Hepatic stellate cell (primary cell): Measurements from ENCODE around the gene LINC01488.

Source experiments
- DNase-seq: peaks from one replicate; pipeline ENCODE4 v3.0.0; 2011; ENCODE audit warnings: low spot score

The LINC01488 gene

DNA sequence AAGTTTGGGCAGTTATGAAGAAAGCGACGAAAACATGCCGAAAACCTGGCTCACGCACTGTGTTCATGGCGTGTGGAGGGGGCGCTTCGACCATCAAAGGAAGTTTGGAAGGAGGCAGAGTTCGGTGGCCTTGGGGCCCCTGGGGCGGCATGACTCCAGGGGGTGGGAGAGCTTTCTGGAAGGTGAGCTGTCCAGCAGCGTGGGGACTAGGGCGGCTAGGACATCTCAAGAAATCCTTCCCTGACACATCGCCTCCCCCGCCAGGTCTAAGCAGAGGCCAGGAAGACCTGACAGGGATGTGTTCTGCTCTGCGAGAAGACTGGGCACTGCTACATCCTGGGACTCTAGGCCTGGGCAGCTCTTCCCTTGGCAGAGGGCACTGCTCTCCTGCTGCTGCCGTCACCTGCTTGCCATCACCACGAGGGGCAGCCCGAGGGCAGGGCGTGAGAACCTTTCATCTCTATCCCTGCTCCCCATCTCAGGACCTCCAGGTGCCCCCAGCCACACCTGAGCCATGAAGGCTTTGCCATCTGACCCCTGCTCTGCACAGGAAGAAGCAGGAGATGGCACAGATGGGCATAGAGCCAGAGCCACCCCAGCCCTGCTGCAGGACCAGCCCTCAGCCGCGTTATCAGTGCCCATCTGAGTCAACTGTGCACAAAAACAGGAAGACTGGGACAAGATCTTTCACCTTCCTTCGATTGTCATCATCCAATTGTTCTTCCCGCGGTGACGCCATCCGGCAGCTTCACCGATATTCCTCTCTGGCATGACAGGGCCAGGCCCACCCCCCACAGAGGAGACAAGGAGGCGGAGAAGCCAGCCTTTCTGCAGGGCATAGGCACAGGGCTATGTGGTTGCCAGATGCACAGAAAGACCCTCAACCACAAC is 12.7 kb downstream of the LINC01488 start:
- no peak for DNase-seq

DNA sequence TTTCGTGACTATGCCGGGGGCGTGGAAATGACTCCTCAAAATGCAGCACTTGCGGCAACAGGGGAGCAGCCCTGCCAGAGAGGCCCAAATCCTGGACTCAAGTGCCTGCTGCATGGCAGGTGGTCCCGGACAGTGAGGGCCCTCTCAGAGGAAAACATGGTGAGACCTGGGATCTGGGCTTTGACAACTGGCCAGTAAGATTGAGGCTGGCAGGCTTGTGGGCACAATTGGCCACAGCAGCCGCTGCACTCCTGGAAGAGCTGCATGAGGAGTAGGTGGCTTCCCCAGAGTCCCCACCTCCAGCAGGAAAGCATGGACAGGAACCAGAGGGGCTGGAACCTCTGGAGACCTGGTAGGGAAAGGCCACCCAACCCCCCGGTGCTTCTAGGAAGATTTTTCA is 13.4 kb downstream of the LINC01488 start:
- DNase-seq: no peak

DNA sequence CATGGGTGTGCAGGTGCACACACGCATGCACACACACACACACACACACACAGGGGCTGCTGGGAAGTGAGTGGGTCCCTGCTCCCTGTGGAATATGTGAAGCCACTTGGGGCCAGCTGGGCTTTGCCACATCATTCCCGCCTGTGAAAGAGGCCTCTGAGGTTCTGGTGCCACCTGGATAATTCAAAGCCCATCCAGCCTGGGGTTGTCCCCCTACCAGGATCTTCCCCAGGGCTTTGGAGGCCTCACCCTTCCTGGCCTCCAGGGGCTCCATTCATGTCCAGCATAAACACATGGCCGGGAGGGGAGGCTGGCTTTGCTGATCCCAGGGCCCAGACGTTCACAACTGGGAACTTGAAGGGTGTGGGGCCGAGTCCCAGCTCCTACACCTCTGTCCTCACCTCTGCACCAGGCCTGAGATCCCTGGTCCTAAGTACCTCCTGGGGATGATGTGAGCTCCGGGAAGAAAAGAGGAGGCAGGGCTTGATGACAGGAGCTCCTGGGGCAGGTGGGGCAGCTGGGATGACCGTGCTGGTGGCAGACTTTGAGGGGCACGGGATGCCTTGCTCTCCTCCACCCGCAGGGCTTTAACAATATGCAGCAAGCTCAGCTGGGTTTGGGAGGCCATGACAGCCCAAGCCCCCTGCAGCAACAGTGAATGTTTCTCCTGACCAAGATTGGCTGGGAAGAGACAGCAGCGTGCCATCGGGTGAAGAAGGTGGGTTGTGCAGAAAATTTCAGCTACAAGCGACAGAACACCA is 14.2 kb downstream of the LINC01488 start:
- no peak for DNase-seq

DNA sequence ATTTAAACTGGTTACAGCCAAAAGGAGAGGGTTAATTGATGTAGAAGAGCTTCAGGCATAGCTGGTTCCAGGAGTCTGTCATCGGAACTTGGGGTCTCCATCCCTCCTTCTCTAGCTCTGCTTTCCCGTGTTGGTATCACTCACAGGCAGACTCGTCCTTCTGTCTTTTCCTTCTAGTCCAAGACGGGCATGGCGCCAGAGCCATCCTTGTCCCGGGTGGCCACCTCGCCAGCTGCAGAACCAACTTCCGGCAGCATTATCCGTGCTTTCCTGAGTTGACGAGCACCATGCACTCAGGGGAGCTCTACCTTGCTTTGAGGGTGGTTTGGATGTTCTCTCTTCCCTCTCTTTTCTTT is 14.7 kb downstream of the LINC01488 start:
- no peak for DNase-seq

DNA sequence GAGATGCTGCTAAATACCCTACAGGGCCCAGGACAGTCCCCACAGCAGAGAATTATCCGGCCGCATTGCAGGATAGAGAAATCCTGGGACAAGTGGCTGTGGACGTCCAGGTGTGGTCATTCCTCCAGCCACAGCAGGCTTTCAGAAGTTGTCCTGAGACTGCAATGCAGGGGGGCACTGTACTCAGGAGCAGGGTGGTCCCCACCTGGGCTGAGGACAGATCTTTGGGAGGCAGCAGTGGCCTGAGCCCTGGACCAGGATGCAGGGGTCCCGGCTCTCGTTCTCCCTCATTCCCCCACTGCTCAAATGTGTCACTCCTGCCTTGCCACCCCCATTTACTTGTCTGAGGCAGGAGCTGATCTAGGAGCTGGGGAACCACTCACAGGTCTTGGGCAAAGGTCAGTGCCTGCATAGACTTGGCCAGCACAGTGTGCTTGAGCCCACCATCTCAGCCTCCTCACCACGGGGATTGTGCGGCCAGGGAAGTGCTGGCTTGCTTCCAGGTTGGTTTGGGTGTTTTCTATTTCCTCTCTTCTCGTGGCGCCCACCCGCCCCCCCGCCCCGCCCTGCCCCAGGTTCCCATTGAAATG is 15.3 kb downstream of the LINC01488 start:
- DNase-seq: peak; percentile 68

DNA sequence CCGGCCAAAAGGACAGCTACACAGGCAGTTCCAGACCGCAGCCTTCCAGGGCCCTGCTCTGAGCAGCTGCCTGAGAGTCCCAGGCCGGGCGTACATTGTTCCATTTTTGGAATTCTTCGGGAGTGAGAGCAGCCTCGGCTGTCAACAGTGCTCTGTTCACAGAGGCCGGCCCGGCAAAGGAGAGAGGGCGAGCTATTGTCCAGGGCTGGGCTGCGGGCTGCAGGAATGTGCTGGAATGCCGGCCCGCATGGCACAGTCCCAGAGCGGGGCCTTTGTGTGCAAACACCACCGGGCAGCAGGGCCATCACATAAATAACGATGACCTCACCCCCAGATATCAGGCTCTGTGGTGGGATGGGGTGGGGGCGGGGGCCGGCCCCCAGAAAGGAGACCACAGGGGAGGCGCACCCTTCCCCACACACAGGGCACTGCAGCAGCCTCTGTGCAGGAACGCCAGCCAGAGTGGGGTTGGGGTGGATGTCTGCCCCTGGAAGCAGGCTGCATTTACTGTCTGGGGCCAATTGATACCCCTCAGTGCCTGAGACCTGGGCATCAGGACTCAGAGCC is 15.8 kb downstream of the LINC01488 start:
- DNase-seq: peak; percentile 97

DNA sequence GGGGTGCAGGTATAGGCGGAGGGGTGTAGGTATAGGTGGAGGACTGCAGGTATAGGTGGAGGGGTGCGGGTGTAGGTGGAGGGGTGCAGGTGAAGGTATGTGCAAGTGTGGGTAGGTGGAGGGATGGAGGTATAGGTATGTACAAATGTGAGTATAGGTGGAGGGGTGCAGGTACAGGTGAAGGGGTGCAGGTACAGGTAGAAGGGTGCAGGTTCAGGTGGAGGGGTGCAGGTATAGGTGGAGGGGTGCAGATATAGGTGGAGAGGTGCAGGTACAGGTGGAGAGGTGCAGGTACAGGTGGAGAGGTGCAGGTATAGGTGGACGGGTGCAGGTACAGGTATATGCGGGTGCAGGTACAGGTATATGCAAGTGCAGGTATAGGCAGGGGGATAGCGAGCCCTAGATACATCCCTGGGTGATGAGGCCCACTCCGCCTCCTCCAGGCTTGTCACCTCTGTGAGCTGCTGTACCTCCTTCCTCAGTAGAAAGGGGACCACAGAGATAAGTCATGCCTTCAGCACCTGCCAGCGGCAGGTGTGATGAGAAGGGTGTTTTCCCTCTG is 17.2 kb downstream of the LINC01488 start:
- DNase-seq: no peak

DNA sequence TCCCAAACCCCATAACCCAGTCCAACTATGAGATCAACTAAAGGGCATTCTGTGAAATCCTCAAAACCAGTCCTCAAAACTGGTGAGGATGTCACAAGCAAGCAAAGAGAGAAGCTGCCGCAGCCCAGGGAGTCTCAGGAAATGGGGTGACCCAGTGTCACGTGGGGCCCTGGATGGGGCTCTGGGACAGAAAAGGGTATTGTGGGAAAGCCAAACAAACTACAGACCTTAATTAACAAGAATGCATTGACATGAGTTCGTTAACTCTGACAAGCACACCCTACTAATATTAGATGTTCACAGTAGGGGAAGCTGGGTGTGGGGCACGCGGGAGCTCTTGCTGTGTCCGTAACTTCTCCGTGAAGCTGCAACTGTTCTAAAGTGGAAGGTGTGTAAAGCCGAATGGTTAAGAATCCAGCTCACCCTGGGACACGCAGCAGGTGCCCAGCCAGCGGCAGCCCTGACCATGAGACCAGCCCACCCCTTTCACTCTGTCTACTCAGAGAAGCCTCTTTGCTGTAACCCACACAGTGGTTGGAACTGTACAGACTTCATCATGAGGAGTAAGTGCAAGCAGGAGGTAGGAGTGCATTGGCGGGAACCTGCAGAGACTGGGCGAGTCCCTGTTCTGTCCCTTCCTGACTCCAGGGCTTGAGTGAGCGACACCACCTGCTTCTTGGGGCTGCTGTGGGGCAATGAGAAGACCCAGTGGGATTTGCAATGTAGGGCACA is 17.9 kb downstream of the LINC01488 start:
- no peak for DNase-seq

DNA sequence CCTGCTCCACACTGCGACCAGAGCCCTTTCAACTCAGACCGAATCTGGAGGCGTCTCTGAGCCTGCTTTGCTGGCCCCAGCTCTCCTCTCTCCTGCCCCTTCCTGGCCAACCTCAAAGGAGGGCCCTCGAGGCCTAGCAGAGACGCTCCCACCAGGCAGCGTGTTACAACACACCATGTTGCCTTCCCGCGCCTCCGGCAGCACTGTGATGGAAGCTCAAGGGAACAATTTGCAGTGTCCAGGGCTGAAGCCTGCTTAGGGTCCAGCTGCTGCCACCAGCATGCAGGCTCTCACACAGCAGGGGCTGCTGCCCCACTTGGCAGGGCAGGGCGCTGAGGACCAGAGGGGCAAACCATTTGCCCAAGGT is 18.4 kb downstream of the LINC01488 start:
- DNase-seq: no peak

DNA sequence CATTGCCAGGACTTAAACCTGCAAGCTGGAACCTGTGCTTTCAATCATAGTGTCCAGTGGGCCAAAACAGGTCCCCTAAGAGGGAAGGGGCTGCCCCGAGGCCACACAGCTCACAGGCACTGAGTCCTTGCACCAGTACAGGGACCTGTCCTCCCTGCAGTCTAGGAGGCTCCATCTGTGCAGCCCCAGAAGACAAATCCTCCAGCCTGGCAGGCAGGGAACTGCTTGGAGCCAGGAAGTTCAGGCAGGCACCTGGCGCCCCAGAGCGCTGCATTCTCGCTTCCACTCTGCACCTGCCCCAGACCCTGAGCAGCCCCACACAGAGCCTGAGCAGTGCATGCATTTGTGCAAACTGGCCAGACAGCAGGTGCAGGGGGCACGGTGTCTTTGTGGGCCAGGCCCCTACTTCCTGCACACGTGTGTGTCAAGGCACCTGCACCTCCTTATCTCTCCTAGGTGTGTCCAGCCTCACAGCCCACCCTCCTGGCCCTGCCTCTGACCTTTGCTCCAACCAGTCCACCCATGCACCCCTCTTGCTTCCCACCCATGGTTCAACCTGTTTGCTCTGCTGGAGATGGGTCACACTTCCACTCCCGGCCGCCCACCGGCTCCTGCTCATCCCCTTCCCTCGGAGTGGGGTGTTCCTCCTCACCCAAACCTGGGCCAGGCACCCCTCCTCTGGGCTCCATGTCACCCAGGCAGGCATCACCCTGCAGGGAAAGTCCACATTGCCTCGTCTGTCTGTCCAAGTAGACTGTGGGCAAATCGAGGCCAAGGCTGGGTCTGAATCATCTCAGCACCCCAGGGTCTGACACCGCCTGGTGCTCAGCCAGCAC is 19.0 kb downstream of the LINC01488 start:
- no peak for DNase-seq

DNA sequence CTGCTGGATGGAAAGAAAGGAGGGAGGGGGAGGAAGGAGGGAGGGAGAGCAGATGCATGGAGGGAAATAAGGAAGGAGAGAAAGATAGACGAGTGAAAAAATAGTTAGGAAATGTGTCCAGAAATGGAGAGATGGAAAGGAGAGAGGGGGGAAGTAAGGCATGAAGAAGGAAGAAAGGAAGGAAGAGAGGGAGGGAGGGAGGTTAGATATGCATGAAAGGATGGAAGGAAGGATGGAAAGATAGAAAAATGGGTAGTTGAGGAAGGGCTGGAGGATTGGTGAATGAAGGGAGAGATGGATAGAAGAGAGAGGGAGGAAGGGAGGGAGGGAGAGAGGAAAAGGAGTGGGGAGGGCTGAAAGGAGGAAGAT is 19.6 kb downstream of the LINC01488 start:
- no peak for DNase-seq

DNA sequence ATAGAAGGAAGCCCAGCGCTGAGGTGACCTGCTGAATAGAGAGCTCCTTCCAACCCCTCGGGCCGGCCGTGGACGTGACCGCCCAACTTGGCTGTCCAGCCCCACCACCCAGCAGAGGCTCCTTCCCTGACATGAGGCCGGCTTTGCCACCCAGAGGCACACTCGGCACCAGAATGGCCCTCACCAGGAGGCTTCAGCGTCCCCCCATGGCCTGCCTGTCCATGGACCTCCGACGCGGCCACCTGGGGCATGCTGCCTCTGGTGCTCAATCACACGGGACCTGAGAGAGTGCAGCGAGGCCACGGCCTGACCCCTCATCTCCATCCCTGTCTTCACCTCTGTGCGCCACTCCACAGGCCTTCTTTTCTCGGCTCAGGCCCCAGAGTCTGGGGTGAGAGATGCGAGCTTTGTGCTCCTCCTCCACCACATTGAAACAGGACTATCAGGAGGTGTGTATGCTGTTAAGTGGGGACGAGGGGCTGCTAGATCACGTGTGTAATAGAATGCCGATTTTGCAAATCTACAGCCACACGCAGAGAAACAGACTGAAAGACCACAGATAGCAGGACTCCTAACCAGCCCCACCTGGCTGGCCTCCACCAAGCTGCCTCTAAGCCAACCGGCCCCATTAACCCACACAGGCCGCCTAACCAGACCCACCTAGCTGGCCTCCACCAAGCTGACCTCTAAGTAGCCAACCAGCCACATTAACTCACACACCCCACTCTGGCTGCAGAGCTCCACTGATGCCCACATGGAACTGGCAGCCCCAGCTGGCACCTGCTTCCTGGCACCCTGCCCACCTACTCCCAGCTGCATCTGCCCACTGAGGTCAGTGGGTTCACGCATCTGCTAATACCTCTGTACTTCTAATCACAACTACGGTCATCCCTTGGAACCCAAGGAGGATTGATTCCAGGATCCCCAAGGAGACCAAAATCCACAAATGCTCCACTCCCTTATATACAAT is 20.7 kb downstream of the LINC01488 start:
- DNase-seq: no peak

DNA sequence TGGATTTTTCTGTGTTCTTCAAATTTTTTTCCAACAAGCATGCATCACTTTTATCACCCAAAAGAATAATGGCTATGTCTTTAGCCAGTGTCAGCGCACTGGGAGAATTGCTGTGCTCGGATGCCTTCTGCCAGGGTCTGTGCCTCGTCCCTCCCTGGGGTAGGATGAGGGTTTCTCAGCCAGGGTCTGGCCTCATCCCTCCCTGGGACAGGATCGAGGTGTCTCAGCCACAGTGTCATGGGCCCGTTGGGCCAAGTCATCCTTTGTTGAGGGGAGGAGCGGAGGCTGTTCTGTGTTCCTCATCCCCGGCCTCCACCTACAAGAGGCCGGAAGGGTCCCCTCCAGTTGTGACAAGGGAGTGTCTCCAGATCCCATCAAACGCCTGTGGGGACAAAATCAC is 22.7 kb downstream of the LINC01488 start:
- DNase-seq: no peak

DNA sequence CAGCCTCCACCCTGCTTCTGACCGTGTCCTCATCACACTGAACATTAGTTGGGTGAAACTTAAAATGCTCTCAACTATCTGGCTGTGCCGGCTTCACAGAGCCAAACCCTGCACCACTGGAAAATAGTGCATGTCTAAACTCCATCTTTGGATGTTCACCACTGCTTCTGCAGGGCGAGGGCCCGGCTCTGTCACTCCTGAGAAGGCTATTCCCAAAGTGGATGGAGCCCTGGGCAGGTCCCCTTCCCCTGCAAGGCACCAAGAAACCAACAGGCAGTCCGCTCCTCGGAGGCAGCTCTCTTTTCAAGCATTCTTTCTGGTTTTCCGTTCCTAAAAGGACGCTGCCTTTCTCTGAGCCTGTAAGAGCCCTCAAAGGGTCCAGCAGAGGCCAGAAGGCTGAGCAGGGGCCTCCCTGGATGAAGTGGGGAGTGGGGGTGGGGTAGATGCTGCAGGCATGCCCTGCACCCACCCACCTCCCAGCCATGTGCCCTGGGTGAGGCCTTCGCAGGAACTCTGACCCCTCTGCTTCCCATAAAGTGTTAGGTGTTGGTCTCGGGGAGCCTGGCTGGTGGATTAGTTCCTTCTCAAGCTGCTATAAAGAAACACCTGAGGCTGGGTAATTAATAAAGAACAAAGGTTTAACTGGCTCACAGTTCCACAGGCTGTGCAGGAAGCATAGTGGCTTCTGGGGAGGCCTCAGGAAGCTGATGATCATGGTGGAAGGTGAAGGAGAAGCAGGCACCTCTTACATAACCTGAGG is 23.3 kb downstream of the LINC01488 start:
- DNase-seq: no peak

DNA sequence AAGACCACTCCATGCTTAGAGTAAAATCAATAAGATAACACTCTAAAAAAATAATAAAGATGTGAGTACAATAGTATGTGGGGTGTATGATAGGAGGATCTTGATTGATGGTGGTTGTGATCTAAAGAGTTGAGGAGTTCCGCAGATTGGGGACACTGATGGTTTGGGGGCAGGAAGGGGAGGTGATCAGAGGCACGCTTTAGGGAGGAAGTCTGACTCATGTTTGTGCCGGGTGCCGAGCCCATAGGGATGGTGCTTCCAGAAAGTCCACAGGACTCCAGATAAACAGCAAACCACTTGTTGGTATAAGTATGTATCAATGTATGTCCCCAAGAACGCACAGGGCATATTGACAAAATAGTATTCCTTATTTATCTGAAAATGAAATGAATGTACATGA is 27.5 kb downstream of the LINC01488 start:
- no peak for DNase-seq

DNA sequence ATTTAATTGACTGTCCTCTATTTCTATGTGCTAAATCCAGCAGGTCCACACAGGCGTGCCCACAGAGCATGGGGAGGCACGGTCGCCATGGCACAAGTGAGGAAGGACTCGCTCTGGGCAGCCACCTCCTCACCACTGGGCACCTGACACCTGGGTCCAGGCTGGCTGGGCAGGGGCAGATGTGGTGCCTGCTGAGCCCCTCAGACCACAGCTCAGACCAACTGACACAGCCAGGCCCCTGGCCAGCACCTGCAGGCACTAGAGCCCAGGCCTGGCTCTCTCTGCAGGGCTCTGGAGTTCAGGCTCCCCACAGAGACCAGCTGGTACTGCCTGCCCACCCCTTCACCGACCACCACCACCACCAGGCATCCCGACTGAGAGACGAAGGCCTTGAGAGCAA is 27.9 kb downstream of the LINC01488 start:
- DNase-seq: no peak

DNA sequence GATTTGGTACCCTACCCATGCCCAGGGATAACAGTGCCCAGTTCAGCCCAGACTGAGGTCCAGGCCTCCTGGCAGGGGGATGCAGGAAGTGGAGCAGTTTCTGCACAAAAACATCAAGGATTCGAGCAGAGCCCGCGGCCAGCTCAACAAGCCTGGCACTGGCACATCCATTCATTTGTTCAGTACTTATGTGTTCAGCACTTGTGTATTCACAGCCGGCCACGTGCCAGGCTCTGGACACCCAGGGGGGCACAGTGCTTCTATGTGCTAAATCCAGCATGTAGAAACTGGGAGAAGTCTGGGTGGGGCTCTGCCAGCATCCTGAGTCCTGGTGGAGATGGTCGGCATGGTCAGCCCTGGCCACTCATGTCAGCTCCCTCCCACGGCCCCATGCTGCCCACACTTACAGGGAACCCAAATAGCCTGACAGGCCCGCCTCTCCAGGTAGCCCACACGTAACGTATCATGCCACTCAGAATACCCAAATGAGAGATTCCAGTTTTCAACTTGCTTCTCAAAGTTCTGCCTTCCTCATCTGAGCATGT is 28.5 kb downstream of the LINC01488 start:
- DNase-seq: no peak

DNA sequence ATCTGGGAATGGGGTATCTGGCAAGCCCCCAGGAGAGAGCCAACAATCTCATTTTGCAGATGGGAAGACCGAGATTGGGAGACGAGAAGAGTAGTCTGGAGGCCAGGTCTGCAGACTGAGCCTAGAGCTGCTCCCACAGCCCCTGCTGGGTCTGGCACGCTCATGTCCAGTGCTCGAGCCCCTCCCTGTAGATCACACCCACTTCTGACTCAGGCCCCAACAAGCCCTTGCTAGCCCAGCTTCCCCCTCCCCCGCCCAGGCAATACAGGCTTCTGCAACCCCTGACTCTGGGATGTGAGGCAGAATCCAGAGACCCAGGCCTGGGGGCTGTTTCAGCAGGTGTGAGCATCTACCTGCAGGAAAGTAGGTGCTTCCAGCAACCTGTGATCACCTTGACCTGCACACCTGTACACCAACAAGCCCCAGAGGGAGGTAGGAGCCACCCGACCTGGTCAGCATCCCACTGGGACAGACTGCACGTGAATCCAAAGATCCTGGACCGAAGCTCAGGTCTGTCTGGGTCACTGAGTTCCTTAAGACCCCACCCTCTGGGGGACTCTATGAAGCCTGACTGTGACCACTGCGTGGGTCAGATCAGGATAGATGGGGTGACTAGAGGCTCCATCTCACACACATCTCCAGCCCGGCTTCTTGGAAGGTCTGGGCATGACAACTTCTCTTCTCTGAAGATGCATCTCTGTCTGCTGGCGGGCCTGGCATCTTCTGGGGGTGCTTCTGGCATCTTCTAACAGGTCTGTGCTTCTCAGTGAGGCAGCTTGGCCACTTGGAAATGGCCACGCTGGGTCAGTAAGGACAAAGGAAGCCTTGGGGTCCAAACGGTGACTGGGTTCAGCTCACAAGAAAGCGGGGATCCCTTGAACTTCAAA is 29.3 kb downstream of the LINC01488 start:
- peak; percentile 53 for DNase-seq
